Endothelial cell of umbilical vein (primary cell): ENCODE data around the gene ADGRL3. TPM values are rescaled to one million over a fixed set of nuclear protein-coding genes. Genes with fewer than 3 reads are reported as not detected.

ENCODE experiments used
- Bru-seq: library from RNA; stranded (reverse); fragments of 400-500 nt; gene quantifications from one replicate; lab custom pipeline; 2021; lab: Mats Ljungman, UMichigan
- BruChase-seq, 2 experiments: library from RNA; stranded (reverse); fragments of 400-500 nt; gene quantifications; one replicate each; lab custom pipeline; 2021; lab: Mats Ljungman, UMichigan
- BruUV-seq: library from RNA; stranded (reverse); fragments of 400-500 nt; replicated peaks from 2 replicates; lab custom pipeline; 2021; lab: Mats Ljungman, UMichigan
- CTCF ChIA-PET: fragments of 300-600, 350-600 bp; sonication (Branson Sonifier 250); formaldehyde crosslinking; loops from one replicate; lab custom pipeline; 2021; ENCODE audit warnings: antibody characterized with exemption, inconsistent platforms; lab: Charles Lee
- POLR2A ChIA-PET: fragments of 300-600, 350-600 bp; sonication (Branson Sonifier 250); formaldehyde crosslinking; loops from one replicate; lab custom pipeline; 2021; ENCODE audit warnings: antibody characterized with exemption, inconsistent platforms; lab: Charles Lee
- DNase-seq: peaks from one replicate; pipeline ENCODE4 v3.0.0-alpha.2; 2011; ENCODE audit warnings: low read depth, low spot score
- FAIRE-seq: peaks from 2 replicates; lab custom pipeline; 2011; peaks lifted over from hg19 to GRCh38; lab: Jason Lieb, UNC
- H2AFZ ChIP-seq: 2 replicates; pipeline ENCODE4 v1.6.0; 2012; ENCODE audit warnings: low read depth, low read length, control low read depth, inconsistent platforms
- H3K27ac ChIP-seq: 2 replicates; pipeline ENCODE4 v1.5.1; 2011; ENCODE audit warnings: low read depth, mild to moderate bottlenecking, control low read depth, low read length, moderate library complexity; ENCODE audit not compliant: insufficient read depth
- H3K27me3 ChIP-seq, 2 experiments: 2 replicates each; pipeline versions ENCODE4 v1.6.0 to v1.6.1; 2011; ENCODE audit warnings: low read length in 2 of 2, mixed read lengths in 1 of 2; ENCODE audit not compliant: control insufficient read depth in 2 of 2, insufficient read depth in 2 of 2
- H3K36me3 ChIP-seq, 2 experiments: 2 replicates in 1 of 2; 3 replicates in 1 of 2; pipeline ENCODE4 v1.5.1; 2011; ENCODE audit warnings: low read length in 2 of 2, mild to moderate bottlenecking in 1 of 2, moderate library complexity in 1 of 2; ENCODE audit not compliant: control insufficient read depth in 2 of 2, insufficient read depth in 2 of 2; ENCODE audit errors: extremely low read depth in 1 of 2
- H3K4me1 ChIP-seq: 3 replicates; pipeline ENCODE4 v1.5.1; 2011; ENCODE audit warnings: mild to moderate bottlenecking, low read length; ENCODE audit not compliant: control insufficient read depth, insufficient read depth; ENCODE audit errors: extremely low read depth
- H3K4me2 ChIP-seq: 2 replicates; pipeline ENCODE4 v1.6.1; 2011; ENCODE audit warnings: low read length, control low read depth, mixed read lengths; ENCODE audit not compliant: insufficient read depth
- H3K4me3 ChIP-seq, 3 experiments: fragments of 200-600 bp in 1 of 3; sonication (generic), shearing (Covaris generic) in 1 of 3; replicated peaks in 1 of 3; 2 replicates each; pipeline ENCODE4 v1.5.1; 2011 to 2016; ENCODE audit warnings: control low read depth in 3 of 3, low read length in 3 of 3, mild to moderate bottlenecking in 2 of 3, inconsistent platforms in 1 of 3, low read depth in 1 of 3, moderate library complexity in 1 of 3; ENCODE audit not compliant: insufficient read depth in 1 of 3
- H3K79me2 ChIP-seq: 2 replicates; pipeline ENCODE4 v1.6.0; 2012; ENCODE audit warnings: low read length, inconsistent platforms; ENCODE audit not compliant: control insufficient read depth, insufficient read depth
- H3K9ac ChIP-seq: replicated peaks from 2 replicates; pipeline ENCODE3; 2011; ENCODE audit warnings: low read length, control low read depth; ENCODE audit not compliant: insufficient read depth; ENCODE audit errors: extremely low read depth
- H3K9me1 ChIP-seq: replicated peaks from 3 replicates; pipeline ENCODE4 v1.6.0; 2011; ENCODE audit warnings: mild to moderate bottlenecking, low read length; ENCODE audit not compliant: control insufficient read depth, insufficient read depth; ENCODE audit errors: extremely low read depth
- H3K9me3 ChIP-seq: replicated peaks from 2 replicates; pipeline ENCODE4 v1.5.1; 2012; ENCODE audit warnings: low read length, inconsistent platforms; ENCODE audit not compliant: control insufficient read depth, insufficient read depth
- H4K20me1 ChIP-seq: replicated peaks from 2 replicates; pipeline ENCODE3; 2011; ENCODE audit warnings: mild to moderate bottlenecking, low read length; ENCODE audit not compliant: control insufficient read depth, insufficient read depth; ENCODE audit errors: extremely low read depth
- EZH2 ChIP-seq: IDR thresholded peaks from 2 replicates; pipeline ENCODE4 v1.6.1; 2012; ENCODE audit warnings: borderline replicate concordance, low read depth, mild to moderate bottlenecking, moderate library complexity, low read length, inconsistent platforms; ENCODE audit not compliant: severe bottlenecking
- FOS ChIP-seq: IDR thresholded peaks from 2 replicates; pipeline ENCODE4 v1.6.1; 2011; ENCODE audit warnings: mild to moderate bottlenecking, low read length, moderate library complexity, borderline replicate concordance; ENCODE audit not compliant: insufficient read depth
- GATA2 ChIP-seq: IDR thresholded peaks from 2 replicates; pipeline ENCODE4 v1.7.0; 2011; ENCODE audit warnings: low read depth, mild to moderate bottlenecking, moderate library complexity, mixed read lengths, low read length; ENCODE audit not compliant: insufficient read length, insufficient read depth
- MAX ChIP-seq: IDR thresholded peaks from 2 replicates; pipeline ENCODE4 v1.6.1; 2011; ENCODE audit not compliant: insufficient read depth, insufficient read length
- MYC ChIP-seq: IDR thresholded peaks from one replicate; pipeline ENCODE4 v1.6.1; 2011; ENCODE audit warnings: mild to moderate bottlenecking, low read depth, low read length
- POLR2AphosphoS5 ChIP-seq: IDR thresholded peaks from 2 replicates; pipeline ENCODE4 v1.6.1; 2012; ENCODE audit warnings: low read depth, mild to moderate bottlenecking, control low read depth, low read length, moderate library complexity; ENCODE audit not compliant: insufficient read depth
- dilution Hi-C: fragments of 300-500 bp; cut with MboI; formaldehyde crosslinking; loops from one replicate; pipeline ENCODE4 v1.15.0; 2019; ENCODE audit warnings: low sequenced_read_pairs; ENCODE audit not compliant: extremely low pct_ligation_motif_present
- intact Hi-C: fragments of 100-400 bp; cut with micrococcal nuclease; formaldehyde crosslinking; loops from one replicate; pipeline ENCODE4 v1.10.0; 2022
- long read RNA-seq: library from polyadenylated mRNA; stranded (forward); transcript quantifications from one replicate; pipeline ENCODE4 v2.0.0, GENCODE V29; 2021
- polyA minus RNA-seq, 3 experiments: library from RNA; depleted of rRNA, polyadenylated mRNA; stranded (reverse); fragments of >200 nt; gene quantifications; 1 replicate in 1 of 3; 2 replicates in 2 of 3; pipeline ENCODE4 v1.2.3, GENCODE V29; 2011
- polyA plus RNA-seq, 4 experiments: library from polyadenylated mRNA; depleted of rRNA in 3 of 4; stranded (reverse) in 3 of 4; unstranded in 1 of 4; fragments of >200 nt; gene quantifications; 2 replicates each; pipeline versions ENCODE4 v1.2.1 to v1.2.3, GENCODE V29; 2011 to 2012; ENCODE audit warnings: missing spikeins in 1 of 4
- total RNA-seq: library from RNA; stranded (reverse); gene quantifications from 2 replicates; pipeline ENCODE4 v1.2.3, GENCODE V29; 2021

The ADGRL3 gene
- total RNA-seq (0.05 TPM in 1 of 2 replicates, not detected in the other), polyA plus RNA-seq (not detected in 2 replicates), polyA minus RNA-seq (not detected in 2 replicates), Bru-seq, nascent RNA (percentile 4 among the genes with signal in this experiment), BruChase-seq, experiment 1, labeled RNA remaining after a 6-hour chase (percentile 8 among the genes with signal in this experiment), BruChase-seq, experiment 2, labeled RNA remaining after a 2-hour chase (percentile 12 among the genes with signal in this experiment)
- not detected in 2 replicates for polyA plus RNA-seq (2011; cell fraction: cytosol; rRNA removed)
- polyA plus RNA-seq (2011; cell fraction: nucleus; rRNA removed), result not detected in 2 replicates
- not detected in 2 replicates for polyA plus RNA-seq (2012)
- not detected for polyA minus RNA-seq (2011; cell fraction: cytosol; rRNA and poly(A)+ RNA removed)
- polyA minus RNA-seq (2011; cell fraction: nucleus; rRNA and poly(A)+ RNA removed), result not detected in 2 replicates
- long read RNA-seq, result 0 reads

GRCh38 chr4:61200187-61200915 lies at the start of gene ADGRL3:
TSS of gene ADGRL3 (plus strand) at chr4:61200326.
- ChIA-PET POLR2A (no interaction called here), CTCF (no interaction called here)
- FAIRE-seq (no peak), DNase-seq (no peak)
- peak within 1 kb of the TSS; percentile 67 for H3K4me2 ChIP-seq
- no peak for TF ChIP-seq MYC
- peak within 1 kb of the TSS in 1 of 3 experiments; percentile 16 for H3K4me3 ChIP-seq
- dilution Hi-C loops (no loop called here), intact Hi-C loops (no loop called here)
- no TSS peak for BruUV-seq
- no peak within 1 kb of the TSS for H2AFZ ChIP-seq
- H3K4me1 ChIP-seq, result no peaks in the 10 kb centered on the region
- no peaks in the 10 kb centered on the region for H3K9me1 ChIP-seq
- H4K20me1 ChIP-seq, result no peaks in the 10 kb centered on the region
- no peaks in the 10 kb centered on the region for H3K9me3 ChIP-seq
- no peaks in the 10 kb centered on the region for H3K79me2 ChIP-seq
- peaks cover 28 to 50% of the 10 kb centered on the region in 2 experiments for H3K27me3 ChIP-seq
- no peak within 1 kb of the TSS for H3K27ac ChIP-seq
- H3K9ac ChIP-seq, result no peak within 1 kb of the TSS
- no peaks in the 10 kb centered on the region for H3K36me3 ChIP-seq

- no peak overlapping the region for H3K4me3 ChIP-seq
- H2AFZ ChIP-seq, result no peak overlapping the region
- FAIRE-seq (no peak), DNase-seq (no peak)
- no peaks in the 10 kb centered on the region for H3K27me3 ChIP-seq
- no peaks in the 10 kb centered on the region for H3K36me3 ChIP-seq
- no peaks in the 10 kb centered on the region for H4K20me1 ChIP-seq
- POLR2A ChIA-PET, result no interaction called here
- intact Hi-C loops (no loop called here), dilution Hi-C loops (no loop called here)
- H3K9me3 ChIP-seq, result no peaks in the 10 kb centered on the region
- BruUV-seq, result no TSS peak
- no peaks in the 10 kb centered on the region for H3K79me2 ChIP-seq
- no peaks in the 10 kb centered on the region for H3K4me1 ChIP-seq
- CTCF ChIA-PET, result no interaction called here
- H3K9ac ChIP-seq, result no peak overlapping the region
- TF ChIP-seq MAX (no peak), POLR2AphosphoS5 (no peak), FOS (no peak), GATA2 (no peak), EZH2 (no peak)
- H3K27ac ChIP-seq, result no peak overlapping the region
- H3K4me2 ChIP-seq, result no peak overlapping the region
- no peaks in the 10 kb centered on the region for H3K9me1 ChIP-seq
These were observed 47.7 kb upstream of the ADGRL3 start for GRCh38 chr4:61152433-61152832.
